ENCODE data around the gene PDE8B. TPM values are rescaled to one million over a fixed set of nuclear protein-coding genes. Genes with fewer than 3 reads are reported as not detected.
"Not testable (repeated sequence)": the region's sequence is repeated elsewhere in the genome, so short reads cannot be mapped to it uniquely, and the experiment has no call there.

PDE8B gene
- total RNA-seq, 1 donor from 2014 or later: 29.4 TPM

- no peak for DNase-seq (ENCODE audit: low spot score)
Observed at GRCh38 chr5:77431719-77432118, 221.2 kb downstream of the PDE8B start.

- DNase-seq (ENCODE audit: low spot score): no peak
Observed at GRCh38 chr5:77437194-77437593, 226.7 kb downstream of the PDE8B start.

GRCh38 chr5:77438071-77438470, 227.6 kb downstream of the PDE8B start:
- DNase-seq (ENCODE audit: low spot score): no peak

- DNase-seq (ENCODE audit: low spot score): no peak
Observed at GRCh38 chr5:77443670-77444069, 233.2 kb downstream of the PDE8B start.

DNA sequence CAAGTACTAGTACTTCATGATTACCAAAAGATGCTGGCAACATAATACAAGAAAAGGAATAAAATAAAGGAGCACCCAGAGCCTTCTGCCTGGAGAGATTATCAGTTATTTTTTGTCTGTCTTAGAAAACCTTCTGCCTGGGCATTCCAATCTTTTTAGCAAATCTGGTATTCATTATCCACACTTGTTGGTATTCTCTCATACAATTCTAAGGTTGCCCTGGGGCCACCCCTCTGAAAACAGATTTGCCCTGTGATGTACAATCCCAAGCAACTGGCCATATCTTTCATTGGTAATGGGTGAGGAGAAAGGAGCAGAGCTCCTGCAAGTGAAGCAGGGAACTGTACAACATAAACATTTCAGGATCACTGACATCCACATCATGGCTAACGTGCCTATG, 233.9 kb downstream of the PDE8B start:
- DNase-seq (ENCODE audit: low spot score): no peak

DNA sequence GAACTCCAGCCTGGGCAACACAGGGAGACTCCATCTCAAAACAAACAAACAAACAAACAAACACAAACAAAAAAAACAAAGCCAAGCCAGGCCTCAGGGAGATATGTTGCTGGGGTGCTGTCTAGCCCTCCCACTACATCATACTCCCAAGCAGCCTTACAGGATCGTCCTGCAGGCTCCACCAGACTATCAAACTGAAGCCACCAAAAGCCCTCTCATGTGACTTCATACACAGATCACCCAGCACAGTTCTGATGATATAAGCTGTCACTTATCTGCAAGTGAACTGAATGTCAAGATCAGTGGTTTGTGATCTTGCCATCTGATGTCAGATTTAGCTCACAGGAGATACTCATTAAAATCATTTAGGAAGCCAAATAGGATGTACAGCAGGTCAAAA, 238.4 kb downstream of the PDE8B start:
- DNase-seq (ENCODE audit: low spot score): no peak

- no peak for DNase-seq (ENCODE audit: low spot score)
Observed at GRCh38 chr5:77449277-77449676, 238.8 kb downstream of the PDE8B start.

- DNase-seq (ENCODE audit: low spot score): no peak
Observed at GRCh38 chr5:77449981-77450380, 239.5 kb downstream of the PDE8B start.

DNA sequence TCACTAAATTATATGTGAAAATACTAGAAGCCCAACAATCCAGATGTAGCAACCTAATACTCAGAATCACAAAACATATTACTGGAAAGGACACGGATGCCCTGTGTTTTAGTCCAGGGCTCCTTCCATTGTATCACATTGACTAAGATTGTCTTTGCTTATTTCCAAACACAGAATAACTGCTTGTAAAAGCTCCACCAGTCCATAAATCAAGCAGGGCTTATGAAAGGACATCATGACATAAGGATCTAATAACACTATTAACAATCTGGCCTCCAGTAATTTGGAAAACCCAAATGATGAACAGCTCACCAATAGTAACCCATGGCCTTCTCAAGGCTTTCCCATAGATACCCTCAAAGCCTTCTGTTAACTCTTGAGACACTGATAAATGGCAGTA, 241.9 kb downstream of the PDE8B start:
- no peak for DNase-seq (ENCODE audit: low spot score)

DNA sequence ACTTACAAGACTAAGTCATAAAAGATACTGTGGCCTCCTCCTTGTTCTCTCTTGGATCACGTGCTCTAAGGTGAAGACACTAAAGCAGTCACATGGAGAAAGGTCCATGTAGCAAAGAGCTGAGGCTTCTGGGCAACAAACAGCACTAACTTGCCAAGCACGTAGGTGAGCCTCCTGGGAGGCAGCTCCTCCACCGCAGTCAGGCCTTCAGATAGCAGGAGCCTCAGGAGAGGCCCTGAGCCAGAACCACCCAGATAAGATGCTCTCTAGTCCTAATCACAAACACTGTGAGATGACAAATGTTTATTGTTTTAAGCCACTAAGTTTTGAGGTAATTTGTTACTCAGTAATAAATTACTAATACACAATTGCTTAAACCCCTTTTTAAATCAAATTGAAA, 243.6 kb downstream of the PDE8B start:
- DNase-seq (ENCODE audit: low spot score): no peak

DNA sequence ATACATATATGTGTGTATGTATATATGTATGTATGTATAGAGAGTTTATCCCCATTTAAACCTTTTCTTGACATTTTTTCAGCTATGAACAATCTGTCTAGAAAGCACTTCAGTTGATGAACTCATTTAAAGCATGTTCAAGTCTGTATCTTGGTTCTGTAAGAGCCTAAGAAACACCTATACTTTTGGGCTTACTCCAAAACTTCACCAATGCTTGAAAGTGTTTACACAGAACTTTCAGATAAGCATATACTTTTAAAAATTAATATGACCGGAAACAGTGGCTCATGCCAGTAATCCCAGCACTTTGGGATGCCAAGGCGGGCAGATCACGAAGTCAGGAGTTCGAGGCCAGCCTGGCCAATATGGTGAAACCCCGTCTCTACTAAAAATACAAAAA, 250.8 kb downstream of the PDE8B start:
- no peak for DNase-seq (ENCODE audit: low spot score)

DNA sequence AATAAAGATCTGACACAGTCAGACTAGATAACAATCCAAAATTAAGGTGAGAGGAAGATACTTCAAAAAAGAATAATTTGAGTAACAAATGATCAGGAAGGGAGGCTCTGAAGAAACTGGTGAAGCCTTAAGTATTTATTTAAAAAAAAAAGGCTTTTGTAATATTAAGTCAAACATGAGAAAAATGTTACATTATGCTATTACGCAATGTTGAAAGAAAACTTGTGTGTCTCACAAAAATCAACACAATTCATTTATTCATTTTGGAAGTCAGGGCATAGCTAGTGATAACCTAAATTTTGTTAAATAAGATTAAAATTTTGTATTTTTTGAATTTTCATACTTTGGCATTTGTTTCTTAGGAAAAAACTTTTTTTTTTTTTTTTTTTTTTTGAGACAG, 253.4 kb downstream of the PDE8B start:
- DNase-seq (ENCODE audit: low spot score): no peak

GRCh38 chr5:77468875-77469274, 258.4 kb downstream of the PDE8B start:
- DNase-seq (ENCODE audit: low spot score): not testable (repeated sequence)

- not testable (repeated sequence) for DNase-seq (ENCODE audit: low spot score)
Observed at GRCh38 chr5:77475041-77475440, 264.6 kb downstream of the PDE8B start.

Other genes with a start within 250 kb of the PDE8B start
- 23.4 TPM for gene AGGF1, start 180.3 kb upstream of the PDE8B start, total RNA-seq
- gene ZBED3, start 123.4 kb upstream of the PDE8B start, total RNA-seq: 16.6 TPM

Measured in mucosa of gallbladder (tissue), 1 donor.